Subcutaneous adipose tissue (tissue), 4 donors: ENCODE data around the gene CAMK2G. TPM values are rescaled to one million over a fixed set of nuclear protein-coding genes. Genes with fewer than 3 reads are reported as not detected.

Experiments
- CTCF ChIP-seq: fragments of 450-650 bp; IDR thresholded peaks from one replicate; pipeline ENCODE4 v1.5.1; 2016; ENCODE audit warnings: low read depth, mild to moderate bottlenecking, control low read depth, antibody characterized with exemption, moderate library complexity
- total RNA-seq, 4 donors: library from RNA; depleted of rRNA; stranded (reverse); fragments of >200 nt; gene quantifications; one replicate each; pipeline ENCODE4 v1.1.0, GENCODE V29; 2016

The CAMK2G gene
- total RNA-seq, 4 donors from 2014 or later = 13.2 to 43.9 (median 23.6) TPM

DNA sequence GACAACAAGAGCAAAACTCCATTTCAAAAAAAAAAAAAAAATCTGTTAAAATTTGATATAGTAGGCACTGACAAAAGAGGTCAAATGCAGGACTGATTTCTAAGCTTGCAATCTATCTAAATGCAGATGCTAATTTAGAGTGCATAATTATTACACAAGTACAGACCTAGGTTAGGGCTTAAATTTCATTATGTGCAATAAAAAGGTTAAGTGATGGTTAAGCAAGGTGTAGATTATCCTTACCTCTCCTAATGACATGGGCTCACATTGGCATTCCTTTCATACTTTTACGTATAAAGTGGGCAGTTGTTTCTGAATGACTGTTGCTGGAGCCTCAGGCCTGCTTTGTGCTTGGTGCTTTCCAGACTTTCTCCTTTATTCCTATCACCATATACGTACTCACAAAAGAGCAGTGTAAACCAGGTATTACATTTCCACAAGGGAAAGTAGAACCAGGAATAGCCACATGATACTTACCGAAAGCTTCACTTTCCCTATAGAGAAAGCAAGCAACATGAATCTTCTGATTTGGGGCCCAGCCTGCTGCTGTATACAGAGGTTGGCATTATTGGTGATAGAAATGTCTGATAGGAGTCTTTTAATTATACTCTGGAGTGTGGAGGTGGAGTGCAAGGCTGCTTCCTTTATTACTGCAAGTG lies 94.7 kb downstream of the CAMK2G start:
- TF ChIP-seq CTCF = no peak

DNA sequence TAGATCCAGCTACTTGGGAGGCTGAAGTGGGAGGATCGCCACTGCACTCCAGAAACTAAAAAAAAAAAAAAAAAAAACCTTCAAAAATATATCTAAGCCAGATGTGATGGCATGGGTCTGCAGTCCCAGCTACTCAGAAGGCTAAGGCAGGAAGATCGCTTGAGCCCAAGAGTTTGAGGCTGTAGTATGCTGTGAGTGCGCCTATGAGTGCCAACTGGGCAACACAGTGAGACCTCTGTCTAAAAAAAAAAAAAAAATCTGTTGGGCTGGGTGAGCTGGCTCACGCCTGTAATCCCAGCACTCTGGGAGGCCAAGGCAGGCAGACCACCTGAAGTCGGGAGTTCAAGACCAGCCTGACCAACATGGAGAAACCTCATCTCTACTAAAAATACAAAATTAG lies 95.3 kb downstream of the CAMK2G start:
- TF ChIP-seq CTCF = no peak

DNA sequence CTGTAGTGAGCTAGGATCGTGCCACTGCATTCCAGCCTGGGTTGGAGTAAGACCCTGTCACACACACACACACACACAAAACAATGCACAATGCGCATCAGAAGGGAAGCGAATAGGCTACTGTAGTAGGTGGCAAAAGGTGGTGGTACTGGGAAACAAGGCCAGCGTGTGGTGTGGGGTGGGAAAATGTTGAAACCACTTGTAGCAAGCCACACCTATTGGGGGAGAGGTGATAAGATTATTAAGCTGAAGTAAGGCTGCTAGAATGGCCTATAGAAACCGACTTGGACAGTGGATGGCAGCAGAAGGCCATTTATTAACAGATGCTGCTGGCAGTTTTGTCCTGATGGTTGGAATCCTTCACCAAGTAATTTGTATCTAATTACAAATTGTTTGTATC lies 99.7 kb downstream of the CAMK2G start:
- no peak for TF ChIP-seq CTCF

DNA sequence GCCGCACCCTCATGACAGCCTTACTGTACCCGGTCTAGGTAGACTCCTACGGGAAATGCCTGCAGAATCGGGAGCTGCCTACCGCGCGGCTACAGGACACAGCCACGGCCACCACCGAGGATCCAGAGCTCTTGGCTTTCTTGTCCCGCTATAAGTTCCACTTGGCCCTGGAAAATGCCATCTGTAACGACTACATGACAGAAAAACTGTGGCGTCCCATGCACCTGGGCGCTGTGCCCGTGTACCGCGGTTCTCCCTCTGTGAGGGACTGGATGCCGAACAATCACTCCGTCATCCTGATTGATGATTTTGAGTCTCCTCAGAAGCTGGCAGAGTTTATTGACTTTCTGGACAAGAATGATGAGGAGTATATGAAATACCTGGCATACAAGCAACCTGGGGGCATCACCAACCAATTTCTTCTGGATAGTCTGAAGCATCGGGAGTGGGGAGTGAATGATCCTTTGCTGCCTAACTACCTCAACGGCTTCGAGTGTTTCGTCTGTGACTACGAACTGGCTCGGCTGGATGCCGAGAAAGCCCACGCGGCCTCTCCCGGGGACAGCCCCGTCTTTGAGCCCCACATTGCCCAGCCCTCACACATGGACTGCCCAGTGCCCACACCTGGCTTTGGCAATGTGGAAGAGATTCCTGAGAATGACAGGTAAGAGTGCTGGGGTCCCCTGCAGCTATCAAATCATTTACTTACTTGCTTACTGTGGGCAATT lies 101.0 kb downstream of the CAMK2G start:
- TF ChIP-seq CTCF = no peak

DNA sequence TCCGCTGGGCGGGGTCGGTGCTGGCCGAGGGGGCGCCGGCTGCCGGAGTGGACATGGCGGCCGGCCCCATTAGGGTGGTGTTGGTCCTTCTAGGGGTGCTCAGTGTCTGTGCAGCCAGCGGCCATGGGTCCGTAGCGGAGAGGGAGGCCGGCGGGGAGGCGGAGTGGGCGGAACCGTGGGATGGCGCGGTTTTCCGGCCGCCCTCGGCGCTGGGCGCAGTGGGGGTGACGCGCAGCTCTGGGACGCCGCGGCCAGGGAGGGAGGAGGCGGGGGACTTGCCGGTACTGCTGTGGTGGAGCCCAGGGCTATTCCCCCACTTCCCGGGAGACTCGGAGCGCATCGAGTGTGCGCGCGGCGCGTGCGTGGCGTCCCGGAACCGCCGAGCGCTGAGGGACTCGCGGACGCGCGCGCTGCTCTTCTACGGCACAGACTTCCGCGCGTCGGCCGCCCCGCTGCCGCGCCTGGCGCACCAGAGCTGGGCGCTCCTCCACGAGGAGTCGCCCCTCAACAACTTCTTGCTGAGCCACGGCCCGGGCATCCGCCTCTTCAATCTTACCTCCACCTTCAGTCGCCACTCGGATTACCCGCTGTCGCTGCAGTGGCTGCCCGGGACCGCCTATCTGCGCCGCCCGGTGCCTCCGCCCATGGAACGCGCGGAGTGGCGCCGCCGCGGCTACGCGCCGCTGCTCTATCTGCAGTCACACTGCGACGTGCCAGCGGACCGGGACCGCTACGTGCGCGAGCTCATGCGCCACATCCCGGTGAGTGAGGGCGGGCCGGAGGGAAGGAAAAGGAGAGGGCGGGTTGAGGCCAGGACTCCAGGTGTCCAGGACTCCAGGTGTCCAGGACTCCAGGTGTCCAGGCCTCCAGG lies 101.8 kb downstream of the CAMK2G start:
- TF ChIP-seq CTCF = no peak

GRCh38 chr10:73771722-73772280 lies 102.6 kb downstream of the CAMK2G start:
- TF ChIP-seq CTCF = no peak
